Adrenal gland (tissue), 5 donors: ENCODE results near the gene PEX11B.

Source experiments
- CTCF ChIP-seq, 6 experiments: fragments of 450-650 bp in 4 of 6; fragments of 200-600 bp in 2 of 6; sonication (generic) in 1 of 6; IDR thresholded peaks; 1 replicate in 5 of 6; 2 replicates in 1 of 6; pipeline versions ENCODE4 v1.5.1 to v1.8.0; 2016 to 2021; ENCODE audit warnings: antibody characterized with exemption in 6 of 6, mild to moderate bottlenecking in 2 of 6, moderate library complexity in 1 of 6
- POLR2A ChIP-seq, 2 donors: fragments of 450-650 bp; IDR thresholded peaks; one replicate each; pipeline ENCODE4 v1.6.1; 2017; ENCODE audit warnings: antibody characterized with exemption in 2 of 2, mild to moderate bottlenecking in 2 of 2, moderate library complexity in 1 of 2
- donor health status: DM: no; HTN: no; CAD: no.

DNA sequence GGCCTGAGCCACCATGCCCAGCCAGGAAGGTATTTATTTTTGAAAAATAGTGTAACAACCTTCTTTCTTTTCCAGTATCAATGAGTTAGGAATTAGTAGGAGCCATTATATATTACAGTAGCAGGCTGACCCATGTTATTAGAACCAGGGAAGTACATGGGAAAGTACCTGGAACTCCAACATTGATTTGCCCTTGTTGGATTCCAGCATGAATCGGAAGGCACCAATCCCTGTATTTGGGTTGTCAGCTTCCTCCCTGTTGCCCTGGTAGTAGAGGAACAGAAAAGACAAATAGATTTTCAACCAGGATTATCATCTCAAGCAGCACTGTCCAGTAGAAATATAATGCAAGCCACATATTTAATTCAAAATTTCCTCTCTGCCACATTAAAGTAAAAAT is 18.9 kb upstream of the PEX11B start:
- TF ChIP-seq CTCF (IDR thresholded peaks at IDR 0.05) (no peak), POLR2A (IDR thresholded peaks at IDR 0.05) (no peak)
